T47D (cell line): ENCODE results near the gene RRBP1.
"Not testable (repeated sequence)": the region's sequence is repeated elsewhere in the genome, so short reads cannot be mapped to it uniquely, and the experiment has no call there.

Experiments
- DNase-seq, 2 experiments: peaks; one replicate each; pipeline versions ENCODE4 v3.0.0 to v3.0.0-alpha.2; 2011 to 2012; ENCODE audit warnings: low read depth in 1 of 2, low spot score in 1 of 2
- JUND ChIP-seq: IDR thresholded peaks from 2 replicates; pipeline ENCODE4 v1.6.1; 2012; ENCODE audit warnings: low read depth
- in situ Hi-C: cut with HindIII; loops from 2 replicates; pipeline ENCODE4 v1.10.0; 2016; ENCODE audit warnings: low sequenced_read_pairs, low pct_unique_long_range_greater_than_20kb

RRBP1 gene

GRCh38 chr20:17720755-17721154, 38.7 kb upstream of the RRBP1 start:
- TF ChIP-seq JUND = no peak
- in situ Hi-C loops = no loop called here
- no peak for DNase-seq

- in situ Hi-C loops = no loop called here
- DNase-seq = no peak
- TF ChIP-seq JUND = no peak
Measured at GRCh38 chr20:17716331-17716730, 34.3 kb upstream of the RRBP1 start.

GRCh38 chr20:17715075-17715474, 33.0 kb upstream of the RRBP1 start:
- in situ Hi-C loops = no loop called here
- DNase-seq = no peak
- no peak for TF ChIP-seq JUND

GRCh38 chr20:17714597-17714996, 32.6 kb upstream of the RRBP1 start:
- no peak for TF ChIP-seq JUND
- DNase-seq = no peak
- in situ Hi-C loops = no loop called here

- in situ Hi-C loops = no loop called here
Measured at GRCh38 chr20:17712708-17713107, 30.7 kb upstream of the RRBP1 start.

GRCh38 chr20:17712201-17712600, 30.2 kb upstream of the RRBP1 start:
- no peak for TF ChIP-seq JUND
- no peak for DNase-seq
- in situ Hi-C loops = no loop called here

More at GRCh38 chr20:17712708-17713107, 30.7 kb upstream of the RRBP1 start:
- DNase-seq = no peak
- no peak for TF ChIP-seq JUND

- TF ChIP-seq JUND = no peak
- DNase-seq = no peak
- in situ Hi-C loops = no loop called here
Measured at GRCh38 chr20:17711267-17711627, 29.2 kb upstream of the RRBP1 start.

GRCh38 chr20:17710379-17711266, 28.6 kb upstream of the RRBP1 start:
- DNase-seq = no peak
- in situ Hi-C loops = no loop called here
- TF ChIP-seq JUND = no peak

- in situ Hi-C loops = no loop called here
- TF ChIP-seq JUND = no peak
- DNase-seq = no peak
Measured at GRCh38 chr20:17709361-17710293, 27.6 kb upstream of the RRBP1 start.

- TF ChIP-seq JUND = no peak
- in situ Hi-C loops = no loop called here
- no peak for DNase-seq
Measured at GRCh38 chr20:17708675-17709360, 26.8 kb upstream of the RRBP1 start.

- in situ Hi-C loops, DNase-seq: not testable (repeated sequence)
Measured at GRCh38 chr20:17707951-17708350, 25.9 kb upstream of the RRBP1 start.

GRCh38 chr20:17706632-17707031, 24.6 kb upstream of the RRBP1 start:
- in situ Hi-C loops = no loop called here
- DNase-seq = no peak
- no peak for TF ChIP-seq JUND
